ENCODE data around the gene CHMP1B.

GRCh38 chr18:11802158-11802557 is 49.1 kb upstream of the CHMP1B start:
- no peak for TF ChIP-seq CTCF (IDR thresholded peaks at IDR 0.05; ENCODE audit: low read depth, low read length)
- TF ChIP-seq EZH2phosphoT487 (IDR thresholded peaks at IDR 0.05; ENCODE audit: low read depth) = no peak
